ENCODE data around the gene TRAPPC5. TPM values are rescaled to one million over a fixed set of nuclear protein-coding genes. Genes with fewer than 3 reads are reported as not detected.

The TRAPPC5 gene
- total RNA-seq, 1 experiment from 2014 or later = 101 TPM

DNA sequence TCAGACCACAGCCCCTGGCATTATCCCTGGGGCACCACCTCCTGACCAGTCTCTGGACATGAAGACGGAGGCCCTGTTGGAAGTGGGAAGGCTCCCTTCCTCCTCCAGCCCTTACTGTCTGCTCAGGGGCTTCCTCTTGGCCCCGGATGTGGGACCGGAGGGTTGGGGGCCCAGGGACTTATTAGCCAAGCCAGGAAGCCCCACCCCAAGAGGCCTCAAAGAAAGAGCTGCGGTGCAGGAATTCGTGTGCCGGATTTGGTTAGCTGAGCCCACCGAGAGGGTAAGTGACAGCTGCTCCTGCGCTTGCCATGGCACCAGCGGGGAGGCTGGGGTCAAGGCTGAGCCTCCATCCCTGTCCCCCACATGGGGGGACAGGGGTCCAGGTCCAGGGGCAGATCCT lies 11.8 kb upstream of the TRAPPC5 start, which contains the start of gene RETN:
RETN (plus strand) TSS at position 208 of the 400 bp plus-strand sequence. CDS start 278 bp downstream, outside the sequence.
- Histone ChIP-seq H3K4me1 (ENCODE audit: control insufficient read depth in 1 of 2, insufficient read depth in 2 of 2, low read length in 2 of 2) (peaks cover 0 to 2% of the 10 kb centered on the region in 2 experiments; a peak in 2 of 4 replicates), H3K9me3 (ENCODE audit: control insufficient read depth in 1 of 2, insufficient read depth in 1 of 2, low read depth in 1 of 2, low read length in 2 of 2) (peaks cover 0 to 3% of the 10 kb centered on the region in 2 experiments; a peak in 1 of 4 replicates), H3K27me3 (ENCODE audit: insufficient read depth, low read length) (no peaks in the 10 kb centered on the region), H3K4me2 (ENCODE audit: low read length) (no peak within 1 kb of the TSS), H2AFZ (ENCODE audit: low read depth, low read length, poor library complexity, severe bottlenecking) (no peak within 1 kb of the TSS), H3K9ac (ENCODE audit: low read length) (no peak within 1 kb of the TSS), H3K27ac (ENCODE audit: low read depth, low read length) (no peak within 1 kb of the TSS), H4K20me1 (ENCODE audit: insufficient read depth) (no peaks in the 10 kb centered on the region), H3K79me2 (ENCODE audit: insufficient read depth, low read length) (no peaks in the 10 kb centered on the region), H3K36me3 (ENCODE audit: control insufficient read depth in 1 of 2, insufficient read depth in 2 of 2, low read length in 2 of 2) (no peaks in the 10 kb centered on the region), H3K9me2 (ENCODE audit: insufficient read depth) (no peaks in the 10 kb centered on the region), H3K4me3 (replicated peaks in 1 of 2; ENCODE audit: low read depth in 1 of 2, low read length in 2 of 2) (no peak within 1 kb of the TSS)
- BruUV-seq (replicated peaks) = no TSS peak
- POLR2A ChIA-PET = no interaction called here
- CTCF ChIA-PET = interaction anchor here (0.7 to 2.3 kb wide), 2 partner anchors 12 to 16 kb away, joined by 3 to 12 read pairs; partner anchors contain the start of gene TRAPPC5
- intact Hi-C loops (cut with micrococcal nuclease) = no loop called here
- ATAC-seq = no peak
- no peak for DNase-seq (ENCODE audit: low read depth, low spot score)
- TF ChIP-seq FOSL1 (IDR thresholded peaks at IDR 0.05; ENCODE audit: low read depth) = no peak
- TF ChIP-seq, protein P1, sequence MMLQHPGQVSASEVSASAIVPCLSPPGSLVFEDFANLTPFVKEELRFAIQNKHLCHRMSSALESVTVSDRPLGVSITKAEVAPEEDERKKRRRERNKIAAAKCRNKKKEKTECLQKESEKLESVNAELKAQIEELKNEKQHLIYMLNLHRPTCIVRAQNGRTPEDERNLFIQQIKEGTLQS (IDR thresholded peaks at IDR 0.05) = no peak
- TF ChIP-seq SRF (IDR thresholded peaks at IDR 0.05; ENCODE audit: low read depth) = no peak
- TF ChIP-seq EZH2 (IDR thresholded peaks at IDR 0.05) = no peak
- TF ChIP-seq SIN3A (IDR thresholded peaks at IDR 0.05; ENCODE audit: low read depth) = no peak
- TF ChIP-seq JUND (IDR thresholded peaks at IDR 0.05) = no peak
- TF ChIP-seq CBX3 (IDR thresholded peaks at IDR 0.05; ENCODE audit: low read depth) = no peak
- RAD21 ChIA-PET (ENCODE audit: low non-redundant PET in 1 of 2, low total read pairs in 2 of 2, uncharacterized antibody in 2 of 2, unreplicated experiment in 2 of 2) = no interaction called here

DNA sequence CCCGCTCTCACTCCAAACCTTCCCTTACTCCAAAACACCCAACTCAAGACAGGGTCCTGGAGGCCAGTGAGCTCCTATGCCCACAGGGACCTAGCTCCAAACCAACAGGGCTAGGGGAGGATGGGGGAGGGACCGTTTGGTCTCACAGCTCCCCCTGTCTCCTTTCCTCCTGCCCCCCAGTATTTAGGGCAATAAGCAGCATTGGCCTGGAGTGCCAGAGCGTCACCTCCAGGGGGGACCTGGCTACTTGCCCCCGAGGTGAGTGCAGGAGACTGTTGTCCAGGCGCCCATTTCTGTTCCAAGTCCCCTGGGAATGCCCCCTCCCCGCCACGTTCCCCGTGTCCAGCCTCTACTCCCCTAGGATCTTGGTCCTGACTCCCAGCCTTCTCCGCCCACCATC lies 11.0 kb upstream of the TRAPPC5 start:
- Histone ChIP-seq H3K4me3 (replicated peaks in 1 of 2; ENCODE audit: low read depth in 1 of 2, low read length in 2 of 2) (no peak overlapping the region), H3K79me2 (ENCODE audit: insufficient read depth, low read length) (no peaks in the 10 kb centered on the region), H3K36me3 (ENCODE audit: control insufficient read depth in 1 of 2, insufficient read depth in 2 of 2, low read length in 2 of 2) (no peaks in the 10 kb centered on the region), H3K27ac (ENCODE audit: low read depth, low read length) (no peak overlapping the region), H3K27me3 (ENCODE audit: insufficient read depth, low read length) (no peaks in the 10 kb centered on the region), H3K4me1 (ENCODE audit: control insufficient read depth in 1 of 2, insufficient read depth in 2 of 2, low read length in 2 of 2) (peaks cover 3 to 10% of the 10 kb centered on the region in 2 experiments; a peak in 3 of 4 replicates), H3K9ac (ENCODE audit: low read length) (no peak overlapping the region), H2AFZ (ENCODE audit: low read depth, low read length, poor library complexity, severe bottlenecking) (no peak overlapping the region), H3K9me2 (ENCODE audit: insufficient read depth) (no peaks in the 10 kb centered on the region), H3K4me2 (ENCODE audit: low read length) (no peak overlapping the region), H3K9me3 (ENCODE audit: control insufficient read depth in 1 of 2, insufficient read depth in 1 of 2, low read depth in 1 of 2, low read length in 2 of 2) (peaks cover 0 to 3% of the 10 kb centered on the region in 2 experiments; a peak in 1 of 4 replicates), H4K20me1 (ENCODE audit: insufficient read depth) (no peaks in the 10 kb centered on the region)
- ChIA-PET RAD21 (ENCODE audit: low non-redundant PET in 1 of 2, low total read pairs in 2 of 2, uncharacterized antibody in 2 of 2, unreplicated experiment in 2 of 2) (no interaction called here), POLR2A (no interaction called here), CTCF (interaction anchor here (2.3 kb wide), 1 partner anchor 11 kb away, joined by 12 read pairs; the partner anchor contains the start of gene TRAPPC5)
- TF ChIP-seq POLR2A (IDR thresholded peaks at IDR 0.05; ENCODE audit: borderline replicate concordance, extremely low read depth, insufficient read depth, insufficient read length) (no peak), YY1 (IDR thresholded peaks at IDR 0.05; ENCODE audit: extremely low read depth, insufficient replicate concordance, low read depth, low read length) (no peak)
- ATAC-seq (no peak), DNase-seq (ENCODE audit: low read depth, low spot score) (no peak)
- BruUV-seq (replicated peaks) = no TSS peak
- intact Hi-C loops (cut with micrococcal nuclease) = no loop called here
